A673 (cell line): ENCODE measurements around the gene DSP.

Experiments used
- EZH2 ChIP-seq: fragments of 200-600 bp; sonication (generic); IDR thresholded peaks from 2 replicates; pipeline ENCODE4 v1.6.1; 2017; ENCODE audit warnings: borderline replicate concordance, low read depth, mild to moderate bottlenecking, mixed read lengths, antibody characterized with exemption, low read length; ENCODE audit not compliant: poor library complexity, severe bottlenecking
- TF ChIP-seq, protein P1 (sequence below): fragments of 300-800, 200-600 bp; sonication (generic); conservative IDR thresholded peaks from 2 replicates; pipeline ENCODE4 v1.5.1; 2017; ENCODE audit warnings: low read depth, mild to moderate bottlenecking, antibody characterized with exemption, low read length, moderate library complexity, mixed read lengths

DNA sequence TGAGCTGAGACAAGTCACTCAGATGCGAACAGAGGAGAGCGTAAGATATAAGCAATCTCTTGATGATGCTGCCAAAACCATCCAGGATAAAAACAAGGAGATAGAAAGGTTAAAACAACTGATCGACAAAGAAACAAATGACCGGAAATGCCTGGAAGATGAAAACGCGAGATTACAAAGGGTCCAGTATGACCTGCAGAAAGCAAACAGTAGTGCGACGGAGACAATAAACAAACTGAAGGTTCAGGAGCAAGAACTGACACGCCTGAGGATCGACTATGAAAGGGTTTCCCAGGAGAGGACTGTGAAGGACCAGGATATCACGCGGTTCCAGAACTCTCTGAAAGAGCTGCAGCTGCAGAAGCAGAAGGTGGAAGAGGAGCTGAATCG is 39.1 kb downstream of the DSP start:
- TF ChIP-seq, protein P1, sequence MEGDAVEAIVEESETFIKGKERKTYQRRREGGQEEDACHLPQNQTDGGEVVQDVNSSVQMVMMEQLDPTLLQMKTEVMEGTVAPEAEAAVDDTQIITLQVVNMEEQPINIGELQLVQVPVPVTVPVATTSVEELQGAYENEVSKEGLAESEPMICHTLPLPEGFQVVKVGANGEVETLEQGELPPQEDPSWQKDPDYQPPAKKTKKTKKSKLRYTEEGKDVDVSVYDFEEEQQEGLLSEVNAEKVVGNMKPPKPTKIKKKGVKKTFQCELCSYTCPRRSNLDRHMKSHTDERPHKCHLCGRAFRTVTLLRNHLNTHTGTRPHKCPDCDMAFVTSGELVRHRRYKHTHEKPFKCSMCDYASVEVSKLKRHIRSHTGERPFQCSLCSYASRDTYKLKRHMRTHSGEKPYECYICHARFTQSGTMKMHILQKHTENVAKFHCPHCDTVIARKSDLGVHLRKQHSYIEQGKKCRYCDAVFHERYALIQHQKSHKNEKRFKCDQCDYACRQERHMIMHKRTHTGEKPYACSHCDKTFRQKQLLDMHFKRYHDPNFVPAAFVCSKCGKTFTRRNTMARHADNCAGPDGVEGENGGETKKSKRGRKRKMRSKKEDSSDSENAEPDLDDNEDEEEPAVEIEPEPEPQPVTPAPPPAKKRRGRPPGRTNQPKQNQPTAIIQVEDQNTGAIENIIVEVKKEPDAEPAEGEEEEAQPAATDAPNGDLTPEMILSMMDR, result no peak
- TF ChIP-seq EZH2, result no peak
